Stimulated activated CD8-positive, alpha-beta memory T cell treated with anti-CD3 and anti-CD28 coated beads, Interleukin-15, amount 100 ng/mL, for 48 hours (primary cell): ENCODE results near the gene AGAP1.

ENCODE experiments used
- DNase-seq, 2 donors: peaks; one replicate each; pipeline ENCODE4 v3.0.0-alpha.2; 2020; ENCODE audit warnings: low read depth in 2 of 2

Gene AGAP1

DNA sequence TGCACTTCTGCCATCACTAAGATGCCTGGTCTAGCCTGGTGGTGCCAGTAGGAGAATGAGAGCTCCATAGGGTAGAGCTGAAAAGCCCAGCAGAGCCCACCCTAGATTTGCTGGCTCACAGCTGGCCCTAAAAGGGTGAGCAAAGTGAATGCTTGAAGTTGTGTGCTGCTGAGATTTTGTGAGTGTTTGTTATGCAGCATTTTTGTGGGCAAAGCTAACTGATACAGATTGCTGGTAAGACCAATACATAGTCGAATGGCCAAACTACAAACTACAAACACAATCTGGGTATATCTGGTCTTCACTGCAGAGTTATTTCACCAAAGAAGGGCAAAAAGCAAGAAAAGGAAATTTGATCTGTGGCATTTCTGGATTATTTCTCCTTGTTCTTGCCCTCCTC lies 7.1 kb upstream of the AGAP1 start:
- DNase-seq, result no peak

DNA sequence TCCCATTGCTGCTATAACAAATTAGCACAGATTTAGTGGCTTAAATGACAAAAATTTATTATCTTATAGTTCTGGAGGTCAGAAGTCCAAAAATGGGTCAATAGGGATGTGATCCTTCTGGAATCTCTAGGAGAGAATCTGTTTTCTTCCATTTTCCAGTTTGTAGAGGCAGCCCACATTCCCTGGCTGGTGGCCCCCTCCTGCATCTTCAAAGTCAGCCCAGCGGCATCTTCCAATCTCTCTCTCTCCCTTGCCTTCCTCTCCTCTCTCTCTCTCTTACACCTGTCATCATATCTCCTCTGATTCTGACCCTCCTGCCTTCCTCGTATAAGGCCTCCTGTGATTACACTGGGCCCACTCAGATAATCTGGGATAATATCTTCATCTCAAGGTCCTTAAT lies 3.9 kb upstream of the AGAP1 start:
- no peak for DNase-seq

DNA sequence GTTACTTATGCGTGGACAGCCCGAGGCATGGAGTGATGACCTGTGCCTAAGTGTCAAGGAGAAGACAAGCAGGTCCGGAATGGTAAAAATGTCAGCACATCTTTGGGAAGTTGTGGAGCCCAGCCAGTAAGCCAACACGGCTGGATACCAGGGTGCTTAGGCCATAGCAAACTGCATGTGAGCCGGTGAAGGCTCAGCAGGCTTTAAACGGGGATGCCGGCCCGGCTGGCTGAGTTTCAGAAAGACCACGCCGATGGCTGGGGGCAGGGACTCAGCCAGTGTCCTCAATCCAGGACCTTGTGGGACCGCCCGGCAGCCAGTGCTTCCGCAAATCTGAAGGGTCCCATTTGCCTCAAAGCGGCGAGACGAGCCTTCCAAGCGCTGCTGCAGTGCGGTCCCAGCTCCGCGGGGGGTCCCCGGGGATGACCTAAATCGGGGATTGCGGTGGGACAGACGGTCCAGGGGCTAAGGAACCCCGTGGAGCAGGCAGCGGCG lies 946 bp upstream of the AGAP1 start:
- no peak for DNase-seq

DNA sequence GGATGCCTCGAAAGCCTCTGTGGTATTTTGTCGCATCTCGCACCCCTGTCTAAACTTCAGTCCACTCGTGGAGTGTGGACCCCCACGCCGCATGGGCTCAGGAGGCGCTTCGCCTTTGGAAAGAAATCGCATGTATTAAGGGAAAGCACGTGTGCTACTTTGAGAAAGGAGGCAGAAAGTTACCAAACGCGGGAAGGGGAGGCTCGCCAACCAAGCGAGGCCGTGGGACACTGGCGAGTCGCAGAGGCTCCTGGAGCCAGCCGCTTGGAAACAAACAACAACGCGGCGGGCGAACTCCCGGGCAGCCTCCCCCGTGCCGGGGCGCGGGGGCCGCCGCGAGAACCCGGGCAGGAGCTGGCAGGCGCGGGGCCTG lies 455 bp upstream of the AGAP1 start:
- no peak for DNase-seq

DNA sequence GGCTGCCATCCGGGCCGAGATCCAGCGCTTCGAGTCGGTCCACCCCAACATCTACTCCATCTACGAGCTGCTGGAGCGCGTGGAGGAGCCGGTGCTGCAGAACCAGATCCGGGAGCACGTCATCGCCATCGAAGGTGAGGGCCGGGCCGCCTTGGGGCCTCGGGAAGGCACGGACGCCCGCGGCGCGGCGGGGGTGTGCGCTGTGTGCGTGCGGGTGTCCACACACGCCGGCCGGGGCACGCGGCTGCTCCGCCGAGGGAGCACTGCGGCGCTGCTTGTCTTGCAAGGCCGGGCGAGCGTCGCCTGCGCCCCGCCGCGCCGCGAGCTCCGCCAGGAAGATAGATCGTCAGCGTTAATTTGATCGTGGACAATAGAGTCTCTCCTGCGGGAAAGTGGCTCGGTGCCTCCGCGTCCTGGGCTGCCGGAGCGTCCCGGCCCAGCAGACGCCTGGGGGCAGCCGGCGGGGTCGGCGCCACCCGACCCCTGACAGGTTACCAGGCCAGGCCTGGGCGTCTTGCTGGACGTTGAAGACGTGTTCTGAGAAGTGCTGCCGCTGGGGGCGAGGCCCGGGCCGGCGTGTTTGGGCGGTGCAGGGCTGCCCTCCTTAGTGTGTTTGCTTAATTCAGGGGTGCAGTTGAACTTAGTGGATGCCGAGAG lies 1.0 kb downstream of the AGAP1 start:
- no peak for DNase-seq

DNA sequence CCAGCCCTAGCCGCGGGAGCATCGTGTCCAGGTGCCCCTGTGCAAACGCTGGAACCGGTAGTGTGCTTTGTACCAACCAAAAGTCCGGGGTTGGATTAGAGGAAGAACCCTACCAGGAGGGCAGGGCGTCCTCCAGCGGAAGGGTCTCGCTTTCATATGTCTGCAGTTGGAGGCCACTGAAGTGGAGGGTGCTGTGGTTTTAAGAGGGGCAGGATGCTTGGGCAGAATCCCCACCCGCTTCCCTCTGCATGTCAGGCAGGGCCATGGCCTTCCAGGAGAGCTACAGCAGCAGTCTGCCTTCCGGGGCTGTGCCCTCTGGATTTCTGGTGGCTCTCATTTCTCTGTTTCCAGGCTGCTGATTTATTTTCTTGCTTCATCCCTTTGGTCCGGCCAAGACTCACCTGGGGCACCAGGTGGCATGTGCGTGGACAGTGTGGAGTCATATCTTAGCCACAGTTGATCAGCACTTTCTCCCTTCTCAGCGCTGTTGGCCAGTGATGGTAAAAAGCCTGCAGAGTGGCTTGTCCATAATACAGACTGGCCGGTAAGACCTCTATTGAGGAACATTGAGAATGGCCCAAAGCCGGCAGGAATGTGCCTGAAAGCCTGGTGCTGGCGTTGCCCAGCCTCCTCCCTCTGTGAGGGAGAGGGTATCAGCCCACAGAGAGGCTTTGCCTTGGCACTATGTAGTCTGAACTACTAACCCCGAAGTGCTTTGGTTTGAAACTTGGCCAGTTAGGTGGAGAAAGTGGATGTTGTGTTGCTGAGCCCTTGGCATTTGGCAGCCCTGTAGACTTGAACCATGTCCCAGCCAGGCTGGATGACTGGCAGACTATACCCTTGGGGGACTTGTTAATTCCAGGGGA lies 1.8 kb downstream of the AGAP1 start:
- DNase-seq, result no peak

DNA sequence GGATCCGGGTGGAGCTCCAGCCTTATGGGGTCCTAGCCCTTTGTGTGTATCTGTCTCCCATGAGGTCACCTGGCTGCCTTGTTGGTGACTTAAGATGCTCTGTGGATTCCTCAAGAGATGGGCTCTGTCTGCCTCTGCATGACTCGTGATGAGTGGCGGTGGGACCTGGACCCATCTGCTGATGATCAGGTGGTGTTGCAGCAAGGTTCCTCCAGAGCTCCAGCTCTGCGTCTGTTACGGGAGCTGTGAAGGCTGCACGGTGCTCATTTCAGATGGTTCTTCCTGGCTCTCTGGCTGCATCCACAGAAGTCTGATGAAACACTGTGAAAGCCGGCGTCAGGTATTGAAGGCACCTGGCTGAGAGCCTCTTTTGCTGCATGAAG lies 2.4 kb downstream of the AGAP1 start:
- DNase-seq, result no peak

DNA sequence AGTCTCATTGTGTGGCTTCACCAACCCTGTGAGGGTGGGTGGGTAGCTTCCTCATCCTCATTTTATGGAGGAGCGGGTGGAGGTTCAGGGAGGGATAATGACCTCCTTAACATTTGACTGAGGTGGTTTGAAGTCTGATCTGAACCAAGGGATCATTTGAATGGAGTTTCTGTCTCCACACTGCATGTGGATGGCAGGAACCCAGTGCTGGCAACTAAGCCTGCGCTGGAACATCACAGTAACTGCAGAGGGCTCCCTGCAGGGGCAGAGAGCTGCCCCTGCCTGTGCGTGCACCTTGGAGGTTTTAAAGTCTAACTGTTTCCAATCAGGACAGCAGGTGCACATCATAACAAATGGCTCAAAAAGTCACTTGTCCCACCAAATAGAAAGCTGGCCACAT lies 3.3 kb downstream of the AGAP1 start:
- DNase-seq, result no peak

DNA sequence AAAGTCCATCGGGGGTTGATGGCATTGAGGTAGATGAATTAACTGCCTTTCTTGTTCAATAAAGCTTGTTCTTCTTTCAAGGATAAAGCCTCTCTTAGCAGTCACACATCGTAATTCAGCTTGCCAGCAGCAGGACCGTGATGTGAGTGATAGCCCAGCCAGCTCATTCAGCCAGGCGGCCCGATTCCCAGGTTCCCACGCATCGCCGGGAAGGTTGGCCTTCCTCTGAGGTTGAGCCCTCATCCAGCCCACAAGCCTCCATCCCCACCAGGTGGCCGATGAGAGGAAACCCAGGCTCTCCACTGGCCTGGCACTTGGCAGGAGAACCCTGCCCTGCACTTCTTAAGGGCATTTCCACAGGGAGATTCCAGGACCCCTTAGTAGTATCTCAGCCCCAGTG lies 4.7 kb downstream of the AGAP1 start:
- DNase-seq, result no peak

DNA sequence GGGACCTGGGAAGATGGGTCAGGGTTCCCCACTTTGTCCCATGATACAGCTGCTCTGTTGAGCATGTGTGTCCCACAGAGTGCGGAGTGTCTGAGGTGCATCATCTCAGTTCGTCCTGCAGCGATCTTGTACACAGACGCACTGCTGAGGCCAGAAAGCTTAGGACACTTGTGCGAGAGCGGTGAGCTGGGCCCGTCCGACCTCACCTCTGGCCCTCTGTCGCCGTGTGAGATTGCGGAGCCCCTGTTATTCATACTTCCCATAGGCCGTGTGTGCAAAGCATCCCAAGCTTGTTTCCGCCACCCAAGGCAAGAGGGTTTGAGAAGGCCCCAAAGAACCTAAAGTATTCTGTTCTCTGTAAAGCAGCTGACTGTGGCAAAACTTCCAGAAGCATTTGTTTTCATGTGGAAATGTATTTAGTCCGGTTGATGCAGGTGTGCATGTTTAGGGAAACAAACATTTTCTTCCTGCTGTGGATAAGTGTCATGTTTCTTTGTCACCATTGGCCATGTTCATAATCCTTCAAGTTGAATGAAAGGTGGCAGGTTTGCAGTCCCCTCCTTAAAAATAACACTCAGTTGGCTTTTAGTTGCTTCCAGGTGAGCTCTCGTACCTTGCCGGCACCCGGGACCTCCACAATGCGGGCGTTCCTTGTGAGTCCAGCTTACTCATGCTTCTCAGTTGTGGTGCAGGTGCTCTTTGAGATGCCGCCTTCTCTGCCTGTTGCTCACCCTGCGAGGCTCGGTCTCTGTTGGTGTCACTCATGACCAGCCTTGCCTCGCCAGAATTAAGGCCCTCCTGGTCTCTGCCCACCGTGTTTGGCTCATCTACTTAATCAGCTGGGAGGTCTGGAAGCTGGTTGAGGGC lies 5.3 kb downstream of the AGAP1 start:
- DNase-seq, result no peak

DNA sequence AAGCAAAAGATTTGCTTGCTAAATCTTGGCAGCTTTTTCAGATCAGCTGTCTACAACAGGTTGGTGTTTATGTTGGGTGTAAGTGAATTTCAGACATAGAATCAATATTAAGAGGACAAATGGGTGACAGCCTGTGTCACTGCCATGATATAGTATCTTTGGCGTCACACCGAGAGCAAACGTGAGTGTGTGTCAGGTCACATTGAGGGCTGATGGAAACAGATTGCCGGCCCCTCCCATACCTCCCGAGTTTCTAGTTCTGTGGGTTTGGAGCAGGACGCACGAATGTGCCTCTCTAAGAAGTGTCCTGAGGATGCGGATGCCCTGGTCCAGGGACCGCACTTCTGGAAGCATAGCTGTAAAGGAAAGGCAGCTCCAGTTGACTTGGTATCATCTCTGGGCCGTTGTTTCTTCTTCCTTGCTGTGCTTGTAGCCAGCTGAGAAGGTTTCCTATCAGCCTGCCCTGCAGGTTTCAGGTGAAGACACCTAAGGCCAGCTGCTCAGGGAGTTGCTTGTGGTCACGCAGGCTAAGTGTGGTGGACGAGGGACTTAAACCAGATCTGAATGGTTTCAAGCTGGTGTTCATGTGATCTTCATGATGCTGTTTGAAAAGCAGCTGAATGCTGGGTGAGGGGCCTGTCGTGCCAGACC lies 6.4 kb downstream of the AGAP1 start:
- DNase-seq, result no peak

DNA sequence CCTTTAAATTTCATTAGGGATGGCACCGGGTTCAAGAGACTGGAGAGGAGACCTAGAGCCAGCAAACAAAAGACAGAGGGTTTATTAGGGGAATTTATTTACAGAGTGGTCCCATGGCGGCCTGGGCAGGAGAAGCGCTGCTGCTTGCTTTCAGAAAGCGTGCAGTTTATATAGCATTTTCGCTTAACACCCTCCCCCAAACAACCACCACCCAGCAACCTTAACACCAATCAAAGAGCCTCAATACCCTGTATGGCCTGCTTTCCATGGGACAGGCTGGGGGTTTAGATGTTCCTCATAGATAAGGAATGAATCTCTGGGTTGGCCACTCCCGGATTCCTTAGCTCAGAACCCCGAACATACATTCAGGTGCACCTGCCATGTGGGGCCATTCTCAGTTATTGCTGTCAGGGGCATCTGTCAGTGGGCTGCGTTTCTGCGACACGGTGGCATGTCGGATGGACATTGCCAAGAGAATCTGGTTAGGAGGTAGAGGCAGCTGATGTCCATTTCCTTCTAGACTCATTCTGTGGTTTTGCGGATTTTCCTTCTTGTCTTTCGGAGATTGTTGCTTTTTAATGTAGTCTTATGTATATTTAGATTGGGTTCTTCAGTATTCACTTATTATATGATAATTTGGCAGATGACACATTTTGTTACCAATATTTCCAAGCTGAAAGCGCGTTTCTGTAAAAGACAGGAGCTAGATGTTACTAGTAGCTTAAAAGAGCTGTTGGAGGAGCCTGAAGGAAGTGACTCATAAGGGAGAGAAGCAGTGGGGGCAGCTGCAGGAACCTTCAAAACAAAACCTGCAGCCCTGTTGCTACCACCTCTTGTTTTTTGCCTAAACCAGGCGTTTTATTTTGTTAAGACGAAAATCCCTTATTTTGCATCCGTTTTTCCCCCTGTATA lies 7.2 kb downstream of the AGAP1 start:
- no peak for DNase-seq

DNA sequence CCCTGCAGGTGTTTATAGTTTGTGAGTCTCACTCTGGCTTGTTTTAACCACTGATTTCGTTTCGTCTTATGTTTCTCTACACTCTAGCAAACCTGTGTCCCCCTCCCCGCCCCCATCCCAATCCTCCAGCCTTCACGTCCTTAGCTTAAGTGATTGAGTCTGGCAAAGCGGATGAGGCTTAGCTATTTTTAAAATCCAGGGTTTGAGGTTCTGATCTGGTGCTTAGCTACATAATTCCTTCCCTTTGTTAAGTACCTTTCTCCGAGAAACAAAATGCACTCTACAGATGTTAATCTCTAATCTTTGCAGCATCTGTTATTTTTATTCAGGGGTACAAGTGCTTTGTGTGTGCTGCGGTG lies 7.8 kb downstream of the AGAP1 start:
- DNase-seq, result no peak

DNA sequence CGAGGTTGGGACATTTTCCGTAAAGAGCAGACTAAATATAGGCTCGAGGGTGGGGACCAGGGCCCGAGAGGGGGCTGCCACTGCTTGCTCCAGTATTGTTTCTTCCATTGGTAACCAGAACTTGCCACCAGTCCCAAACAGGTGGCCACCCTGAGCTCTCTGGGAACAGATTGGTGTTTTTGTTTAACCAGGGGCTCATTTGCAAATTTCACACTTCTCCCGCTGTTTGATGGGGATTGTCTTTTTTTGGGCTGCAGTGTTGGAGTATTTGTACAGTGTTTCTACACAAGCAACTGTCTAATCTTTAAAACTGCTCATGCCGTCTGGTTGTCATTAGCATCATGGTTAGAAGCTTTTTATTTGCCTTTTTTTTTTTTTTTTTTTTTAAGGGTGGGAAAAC lies 8.5 kb downstream of the AGAP1 start:
- DNase-seq, result no peak

DNA sequence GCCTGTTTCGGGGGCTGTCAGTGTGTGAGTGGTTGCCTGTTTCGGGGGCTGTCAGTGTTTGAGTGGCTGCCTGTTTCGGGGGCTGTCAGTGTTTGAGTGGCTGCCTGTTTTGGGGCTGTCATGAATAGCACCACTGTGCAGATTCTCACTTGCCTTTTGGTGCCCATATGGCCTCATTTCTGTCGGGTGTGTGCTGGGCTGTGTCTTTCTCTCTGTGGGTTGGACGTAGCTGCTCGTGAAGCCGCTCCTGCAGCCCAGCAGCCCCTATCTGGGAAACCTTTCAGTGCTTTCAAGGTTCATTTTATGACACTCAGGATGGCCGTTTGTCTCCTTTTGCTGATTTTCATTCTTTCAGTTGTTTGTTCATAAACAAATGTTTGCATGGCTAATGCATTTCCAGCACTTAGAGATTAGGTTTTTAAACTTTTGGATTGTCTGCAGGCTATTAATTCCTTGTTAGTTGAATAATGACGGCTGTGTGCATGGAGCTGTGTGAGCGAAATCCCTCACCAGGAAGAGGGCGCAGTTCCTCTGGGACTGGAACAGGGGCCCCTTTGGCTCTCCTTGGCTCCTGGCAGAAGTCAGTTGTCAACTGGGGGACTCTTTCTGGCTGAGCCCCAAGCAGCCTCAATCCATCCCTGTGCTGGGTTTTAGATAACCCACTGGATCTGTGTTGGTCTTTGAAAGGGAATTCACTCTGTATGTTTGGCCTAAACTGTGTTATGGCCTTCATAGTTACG lies 10.8 kb downstream of the AGAP1 start:
- DNase-seq, result no peak

DNA sequence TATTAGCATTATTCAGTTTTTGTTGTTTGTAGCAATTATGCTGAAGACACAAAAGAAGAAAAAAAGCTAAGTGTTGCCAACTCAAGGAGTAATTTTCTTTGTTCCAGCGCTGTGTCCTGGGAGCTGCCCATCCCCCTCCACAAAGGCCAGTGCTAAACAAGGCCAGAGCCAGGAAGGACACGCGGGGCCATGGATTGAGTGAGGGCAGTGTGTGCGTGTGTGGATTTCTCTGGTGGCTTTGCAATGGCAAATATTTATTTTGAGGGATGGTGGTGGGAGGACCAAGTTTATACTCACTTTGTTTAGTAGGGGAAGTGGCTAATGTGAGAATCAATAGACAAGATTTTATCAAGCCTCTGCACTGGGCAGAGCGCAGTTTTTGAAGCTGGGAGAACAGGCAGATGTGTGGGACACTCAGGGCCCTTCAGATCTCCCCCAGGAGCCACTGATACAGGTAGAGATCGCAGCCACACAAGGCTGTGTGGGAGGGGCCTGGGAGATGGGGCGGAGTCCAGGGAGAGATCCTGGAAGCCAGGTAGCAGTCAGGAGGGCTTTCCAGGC lies 11.4 kb downstream of the AGAP1 start:
- no peak for DNase-seq

DNA sequence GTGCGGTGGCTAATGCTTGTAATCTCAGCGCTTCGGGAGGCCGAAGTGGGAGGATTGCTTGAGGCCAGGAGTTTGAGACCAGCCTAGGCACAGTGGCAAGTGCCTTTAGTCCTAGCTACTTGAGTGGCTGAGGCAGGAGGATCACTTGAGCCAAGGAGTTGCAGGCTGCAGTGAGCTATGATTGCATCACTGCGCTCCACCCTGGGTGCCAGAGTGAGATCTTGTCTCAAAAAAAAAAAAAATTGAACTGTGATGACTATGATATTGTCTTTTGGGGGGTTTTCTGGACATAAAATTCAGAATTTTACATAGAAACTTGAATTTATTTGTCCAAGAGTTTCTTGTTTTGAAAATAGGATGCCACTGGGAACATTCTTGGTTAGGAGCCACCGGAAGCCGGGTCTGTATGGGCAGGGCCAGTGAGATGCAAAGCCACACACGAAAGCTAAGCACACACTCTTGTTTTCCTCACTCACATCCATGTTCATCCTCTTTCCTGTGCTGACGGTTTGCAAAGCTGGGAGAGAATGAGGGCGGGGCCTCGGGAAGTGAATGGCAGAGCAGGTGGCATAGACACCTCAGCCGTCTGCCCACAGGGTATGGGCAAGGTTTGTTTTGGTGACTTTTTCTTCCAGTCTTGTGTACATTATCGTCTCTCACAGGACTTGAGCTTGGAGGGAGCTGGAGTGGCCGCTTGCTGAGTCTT lies 12.6 kb downstream of the AGAP1 start:
- DNase-seq, result no peak

DNA sequence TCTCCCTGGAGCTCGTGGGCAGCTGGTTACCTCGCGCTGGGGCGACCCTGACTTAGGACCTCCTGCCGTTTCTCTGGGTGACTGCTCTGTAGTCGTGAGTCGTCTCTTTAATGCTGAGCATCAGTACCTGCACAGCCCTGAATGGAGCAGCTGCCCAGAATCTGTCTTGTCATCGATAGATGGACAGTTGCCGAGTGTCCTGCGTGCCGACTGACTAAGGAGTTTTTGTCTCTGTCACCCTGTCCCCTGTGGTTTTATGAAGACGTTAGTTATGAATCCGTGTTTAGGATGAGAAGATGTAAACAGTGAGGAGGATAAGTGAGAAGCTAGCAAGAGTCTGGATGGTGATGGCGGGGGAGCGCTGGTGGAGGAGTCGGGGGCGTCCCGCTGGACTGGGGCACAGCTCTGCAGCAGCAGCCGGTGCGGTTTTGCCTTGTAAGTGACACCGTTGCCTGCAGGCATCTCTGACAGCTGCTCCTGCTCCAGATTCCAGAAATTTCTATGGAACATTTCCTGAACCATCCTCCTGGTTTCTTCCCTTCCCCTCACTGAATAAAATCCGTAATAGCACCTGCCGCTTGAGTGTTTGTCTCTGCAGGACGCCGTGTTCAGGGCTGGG lies 13.3 kb downstream of the AGAP1 start:
- DNase-seq, result no peak

DNA sequence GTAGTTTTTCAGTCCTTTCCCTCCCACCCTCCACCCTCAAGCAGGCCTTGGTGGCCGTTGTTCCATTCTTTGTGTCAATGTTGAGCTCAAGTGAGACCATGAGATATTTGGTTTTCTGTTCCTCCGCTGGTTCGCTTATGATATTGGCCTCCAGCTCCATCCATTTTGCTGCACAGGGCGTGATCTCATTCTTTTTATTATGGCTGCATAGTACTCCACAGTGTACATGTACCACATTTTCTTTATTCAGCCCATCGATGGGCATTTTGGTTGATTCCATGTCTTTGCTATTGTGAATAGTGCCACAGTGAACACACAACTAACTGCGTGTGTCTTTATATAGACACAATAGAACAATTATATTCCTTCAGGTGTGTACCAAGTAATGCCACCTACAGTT lies 14.1 kb downstream of the AGAP1 start:
- DNase-seq, result no peak
